IPS-NIHi7 (cell line): Measurements from ENCODE around the gene MTMR1.

Experiments
- DNase-seq: peaks from one replicate; pipeline ENCODE4 v3.0.0; 2012; ENCODE audit warnings: mixed read lengths; ENCODE audit errors: extremely low spot score

MTMR1 gene

GRCh38 chrX:150779385-150779784 is 86.2 kb downstream of the MTMR1 start:
- no peak for DNase-seq

GRCh38 chrX:150781677-150782076 is 88.5 kb downstream of the MTMR1 start:
- DNase-seq: no peak

GRCh38 chrX:150790021-150790420 is 96.8 kb downstream of the MTMR1 start:
- no peak for DNase-seq

- DNase-seq: no peak
These were observed 99.8 kb downstream of the MTMR1 start for GRCh38 chrX:150792949-150793527.

GRCh38 chrX:150805736-150806135 is 112.5 kb downstream of the MTMR1 start:
- DNase-seq: no peak

GRCh38 chrX:150806827-150807226 is 113.6 kb downstream of the MTMR1 start:
- no peak for DNase-seq

- DNase-seq: no peak
These were observed 120.7 kb downstream of the MTMR1 start for GRCh38 chrX:150813922-150814321.
